Mesenchymal stem cell (in vitro differentiated cells and primary cell): ENCODE measurements around the gene APOBEC3A.

Experiments
- DNase-seq: peaks from one replicate; pipeline ENCODE4 v3.0.0-alpha.2; 2013
- H2AFZ ChIP-seq: one replicate; pipeline ENCODE4 v1.6.1; 2013; ENCODE audit warnings: low read depth, mild to moderate bottlenecking, control low read depth, inconsistent platforms, low read length, moderate library complexity
- H2AK5ac ChIP-seq: 2 replicates; pipeline ENCODE4 v1.6.1; 2013; ENCODE audit warnings: low read length, moderate library complexity, mild to moderate bottlenecking, inconsistent platforms; ENCODE audit not compliant: severe bottlenecking
- H2BK120ac ChIP-seq: one replicate; pipeline ENCODE4 v1.6.1; 2013; ENCODE audit warnings: low read depth, mild to moderate bottlenecking, inconsistent platforms, low read length, moderate library complexity
- H2BK12ac ChIP-seq, 2 experiments: one replicate each; pipeline ENCODE4 v1.6.1; 2013; ENCODE audit warnings: inconsistent platforms in 2 of 2, low read length in 2 of 2, mild to moderate bottlenecking in 2 of 2, moderate library complexity in 2 of 2, control low read depth in 1 of 2
- H2BK15ac ChIP-seq: one replicate; pipeline ENCODE4 v1.6.1; 2013; ENCODE audit warnings: mild to moderate bottlenecking, low read depth, inconsistent platforms; ENCODE audit not compliant: poor library complexity, severe bottlenecking
- H2BK5ac ChIP-seq: 2 replicates; pipeline ENCODE4 v1.6.1; 2013; ENCODE audit warnings: low read depth, mild to moderate bottlenecking, low read length, control low read depth, inconsistent platforms; ENCODE audit not compliant: poor library complexity, severe bottlenecking
- H3K14ac ChIP-seq, 2 experiments: one replicate each; pipeline ENCODE4 v1.6.1; 2013; ENCODE audit warnings: inconsistent platforms in 2 of 2, low read length in 2 of 2, control low read depth in 1 of 2, mild to moderate bottlenecking in 1 of 2, moderate library complexity in 1 of 2
- H3K18ac ChIP-seq, 2 experiments: one replicate each; pipeline ENCODE4 v1.6.1; 2013; ENCODE audit warnings: inconsistent platforms in 2 of 2, low read length in 2 of 2, control low read depth in 1 of 2, low read depth in 1 of 2, mild to moderate bottlenecking in 1 of 2
- H3K23ac ChIP-seq, 2 experiments: one replicate each; pipeline ENCODE4 v1.6.1; 2013; ENCODE audit warnings: inconsistent platforms in 2 of 2, low read length in 2 of 2, mild to moderate bottlenecking in 2 of 2, moderate library complexity in 2 of 2, control low read depth in 1 of 2
- H3K27ac ChIP-seq: 2 replicates; pipeline ENCODE4 v1.5.1; 2013; ENCODE audit warnings: mild to moderate bottlenecking, moderate library complexity, low read length, control low read depth, inconsistent platforms; ENCODE audit not compliant: poor library complexity, severe bottlenecking
- H3K27me3 ChIP-seq, 2 experiments: 2 replicates each; pipeline versions ENCODE4 v1.6.1 to v1.7.0; 2013; ENCODE audit warnings: low read length in 2 of 2, mild to moderate bottlenecking in 2 of 2, moderate library complexity in 2 of 2, control low read depth in 1 of 2, inconsistent platforms in 1 of 2; ENCODE audit not compliant: control insufficient read depth in 1 of 2, insufficient read depth in 1 of 2
- H3K36me3 ChIP-seq, 2 experiments: 2 replicates each; pipeline versions ENCODE4 v1.6.1 to v1.7.0; 2013; ENCODE audit warnings: low read length in 2 of 2, control low read depth in 1 of 2, inconsistent platforms in 1 of 2, low read depth in 1 of 2, mild to moderate bottlenecking in 1 of 2; ENCODE audit not compliant: insufficient read depth in 2 of 2, control insufficient read depth in 1 of 2
- H3K4ac ChIP-seq, 2 experiments: one replicate each; pipeline ENCODE4 v1.6.1; 2013; ENCODE audit warnings: inconsistent platforms in 2 of 2, low read length in 2 of 2, mild to moderate bottlenecking in 2 of 2, moderate library complexity in 2 of 2, control low read depth in 1 of 2, low read depth in 1 of 2
- H3K4me1 ChIP-seq: 2 replicates; pipeline ENCODE4 v1.6.1; 2013; ENCODE audit warnings: low read depth, low read length, control low read depth; ENCODE audit not compliant: control insufficient read depth, insufficient read depth
- H3K4me2 ChIP-seq: 2 replicates; pipeline ENCODE4 v1.6.1; 2013; ENCODE audit warnings: low read length, mild to moderate bottlenecking, inconsistent platforms; ENCODE audit not compliant: poor library complexity, severe bottlenecking
- H3K4me3 ChIP-seq, 2 experiments: 2 replicates each; pipeline versions ENCODE4 v1.5.1 to v1.7.0; 2013; ENCODE audit warnings: low read length in 2 of 2, mild to moderate bottlenecking in 2 of 2, control low read depth in 1 of 2, low read depth in 1 of 2; ENCODE audit not compliant: insufficient read depth in 1 of 2
- H3K79me1 ChIP-seq: replicated peaks from 2 replicates; pipeline ENCODE4 v1.6.1; 2013; ENCODE audit warnings: mild to moderate bottlenecking, control low read depth, low read length, inconsistent platforms; ENCODE audit not compliant: poor library complexity, severe bottlenecking
- H3K9ac ChIP-seq: 2 replicates; pipeline ENCODE4 v1.7.0; 2013; ENCODE audit warnings: mild to moderate bottlenecking, low read length, moderate library complexity
- H3K9me3 ChIP-seq: 2 replicates; pipeline ENCODE4 v1.7.0; 2013; ENCODE audit warnings: mild to moderate bottlenecking, low read length; ENCODE audit not compliant: control insufficient read depth
- H4K8ac ChIP-seq: one replicate; pipeline ENCODE4 v1.6.1; 2013; ENCODE audit warnings: inconsistent platforms, mild to moderate bottlenecking, low read length, moderate library complexity
- H4K91ac ChIP-seq: one replicate; pipeline ENCODE4 v1.6.1; 2013; ENCODE audit warnings: mild to moderate bottlenecking, low read length, inconsistent platforms
- WGBS: methylation state at CpG from one replicate; pipeline ENCODE4 v1.1.7; 2013; ENCODE audit warnings: mixed read lengths; 5-methylcytosine and 5-hydroxymethylcytosine counted together

Gene APOBEC3A

DNA sequence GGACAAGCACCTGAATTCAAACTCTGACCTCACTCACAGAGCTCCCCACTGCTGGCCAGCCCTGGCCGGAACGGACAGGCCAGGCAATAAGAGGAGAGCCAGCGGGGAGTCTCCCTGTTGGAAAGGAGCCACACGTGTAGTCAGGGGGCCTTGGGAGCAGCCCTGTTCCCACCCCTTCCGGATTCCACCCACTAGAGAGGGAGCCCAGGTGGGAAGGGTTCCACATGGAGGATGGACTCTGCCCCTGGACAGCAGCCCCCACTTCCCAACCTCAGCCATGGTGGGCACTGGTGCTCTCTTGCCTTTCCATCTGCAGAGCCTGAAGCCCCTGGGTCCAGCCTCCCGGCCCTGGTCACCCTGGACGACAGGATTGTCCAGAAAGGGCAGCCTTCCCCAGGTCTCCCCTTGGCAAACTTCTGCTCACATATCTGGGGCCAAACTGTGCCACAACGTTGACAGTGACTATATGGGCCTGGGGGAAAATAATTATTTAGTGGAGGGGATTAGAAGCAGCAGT lies 7.5 kb upstream of the APOBEC3A start:
- no peak overlapping the region for H3K4me3 ChIP-seq
- H2BK15ac ChIP-seq: no peak overlapping the region
- H3K23ac ChIP-seq: no peak overlapping the region
- no peak overlapping the region for H3K18ac ChIP-seq
- H3K79me1 ChIP-seq: no peaks in the 10 kb centered on the region
- DNase-seq: no peak
- H2BK120ac ChIP-seq: no peak overlapping the region
- no peak overlapping the region for H2AK5ac ChIP-seq
- H3K27me3 ChIP-seq: peaks cover 75 to 87% of the 10 kb centered on the region in 2 experiments
- no peak overlapping the region for H3K4me2 ChIP-seq
- no peak overlapping the region for H3K9ac ChIP-seq
- no peak overlapping the region for H4K8ac ChIP-seq
- H2AFZ ChIP-seq: no peak overlapping the region
- peaks cover 1% of the 10 kb centered on the region for H3K4me1 ChIP-seq
- H3K4ac ChIP-seq: no peak overlapping the region
- H3K14ac ChIP-seq: no peak overlapping the region
- no peak overlapping the region for H4K91ac ChIP-seq
- 78% methylated on average over 8 of the region's 8 CpGs for WGBS
- no peak overlapping the region for H2BK12ac ChIP-seq
- no peak overlapping the region for H2BK5ac ChIP-seq
- H3K36me3 ChIP-seq: no peaks in the 10 kb centered on the region
- no peak overlapping the region for H3K27ac ChIP-seq
- H3K9me3 ChIP-seq: no peaks in the 10 kb centered on the region

DNA sequence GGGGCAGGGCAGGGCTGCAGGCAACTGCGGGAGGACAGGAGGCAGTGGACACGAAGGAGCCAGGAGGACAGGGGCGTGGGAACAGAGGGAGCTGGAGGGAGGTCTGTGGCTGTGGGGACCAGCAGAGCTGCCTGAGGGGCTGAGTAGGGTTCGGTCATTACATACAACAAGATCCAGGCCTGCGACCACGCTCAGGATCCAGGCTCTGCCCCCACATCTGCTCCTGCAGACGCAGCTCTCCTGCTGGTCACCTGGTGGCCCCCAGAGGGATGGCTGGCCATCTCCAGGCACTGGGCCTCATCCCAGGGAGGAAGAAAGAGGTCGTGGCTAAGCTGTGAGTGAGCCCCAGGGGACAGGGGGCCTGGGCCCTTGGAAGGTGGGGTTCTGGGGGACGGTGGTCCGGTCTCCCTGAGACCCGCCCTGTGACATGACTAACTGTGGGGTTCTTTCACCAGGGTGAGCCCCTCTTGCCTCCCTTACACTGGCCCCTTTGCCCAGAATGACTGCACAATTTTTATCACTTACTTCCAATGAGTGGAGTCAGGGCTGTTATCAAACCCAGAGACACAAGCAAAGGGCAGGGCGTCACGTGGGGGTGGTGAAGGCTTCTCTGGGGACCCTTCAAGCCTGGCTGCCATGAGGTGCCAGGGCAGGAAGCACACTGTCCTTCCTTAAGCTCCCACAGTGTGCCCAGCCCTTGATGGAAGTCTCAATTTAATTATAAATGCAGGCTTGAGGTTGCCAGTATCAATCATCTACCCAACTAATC lies 6.7 kb upstream of the APOBEC3A start:
- Histone ChIP-seq H3K18ac (no peak overlapping the region), H3K4me3 (no peak overlapping the region), H3K27ac (no peak overlapping the region), H3K79me1 (no peaks in the 10 kb centered on the region), H2AFZ (no peak overlapping the region), H3K4me2 (no peak overlapping the region), H3K14ac (peak overlapping the region in 1 of 2 experiments; percentile 79), H3K9ac (no peak overlapping the region), H4K91ac (peak overlapping the region; percentile 20), H3K36me3 (no peaks in the 10 kb centered on the region), H4K8ac (no peak overlapping the region), H3K27me3 (peaks cover 78 to 87% of the 10 kb centered on the region in 2 experiments), H2AK5ac (no peak overlapping the region), H3K4ac (no peak overlapping the region), H3K4me1 (peaks cover 1% of the 10 kb centered on the region), H3K23ac (no peak overlapping the region), H2BK5ac (no peak overlapping the region), H2BK12ac (no peak overlapping the region), H2BK120ac (no peak overlapping the region), H2BK15ac (no peak overlapping the region), H3K9me3 (no peaks in the 10 kb centered on the region)
- 79% methylated on average over 13 of the region's 13 CpGs for WGBS
- no peak for DNase-seq

DNA sequence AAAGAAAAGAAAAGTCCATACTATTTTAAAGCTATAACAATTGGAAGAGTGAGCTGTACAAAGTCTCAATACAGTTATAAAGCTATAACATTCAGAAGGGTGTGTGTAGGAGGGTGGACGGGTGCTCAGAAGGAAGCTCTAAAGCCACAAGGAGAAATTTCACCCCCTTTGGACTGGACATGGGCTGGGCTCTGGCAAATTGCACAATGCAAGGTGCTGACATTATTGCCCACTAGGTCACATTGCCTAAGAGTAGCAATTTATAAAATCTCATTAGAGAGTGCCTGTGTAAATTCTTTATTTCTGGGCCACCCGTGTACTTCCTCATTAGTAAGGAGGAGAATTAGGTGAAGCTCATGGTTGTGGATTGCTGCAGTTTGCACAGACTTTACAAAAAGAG lies 5.7 kb upstream of the APOBEC3A start:
- no peak overlapping the region for H3K4me3 ChIP-seq
- no peaks in the 10 kb centered on the region for H3K9me3 ChIP-seq
- H2BK120ac ChIP-seq: no peak overlapping the region
- H3K4me2 ChIP-seq: no peak overlapping the region
- peaks cover 1% of the 10 kb centered on the region for H3K4me1 ChIP-seq
- 86% methylated on average over 2 of the region's 2 CpGs for WGBS
- H2BK15ac ChIP-seq: no peak overlapping the region
- no peak overlapping the region for H2BK12ac ChIP-seq
- no peak overlapping the region for H3K4ac ChIP-seq
- no peak for DNase-seq
- H3K14ac ChIP-seq: no peak overlapping the region
- H3K27me3 ChIP-seq: peaks cover 83 to 91% of the 10 kb centered on the region in 2 experiments
- no peaks in the 10 kb centered on the region for H3K36me3 ChIP-seq
- no peak overlapping the region for H3K27ac ChIP-seq
- no peak overlapping the region for H2BK5ac ChIP-seq
- H4K91ac ChIP-seq: no peak overlapping the region
- no peak overlapping the region for H2AFZ ChIP-seq
- H4K8ac ChIP-seq: no peak overlapping the region
- no peaks in the 10 kb centered on the region for H3K79me1 ChIP-seq
- no peak overlapping the region for H3K9ac ChIP-seq
- H3K18ac ChIP-seq: no peak overlapping the region
- no peak overlapping the region for H3K23ac ChIP-seq
- no peak overlapping the region for H2AK5ac ChIP-seq

DNA sequence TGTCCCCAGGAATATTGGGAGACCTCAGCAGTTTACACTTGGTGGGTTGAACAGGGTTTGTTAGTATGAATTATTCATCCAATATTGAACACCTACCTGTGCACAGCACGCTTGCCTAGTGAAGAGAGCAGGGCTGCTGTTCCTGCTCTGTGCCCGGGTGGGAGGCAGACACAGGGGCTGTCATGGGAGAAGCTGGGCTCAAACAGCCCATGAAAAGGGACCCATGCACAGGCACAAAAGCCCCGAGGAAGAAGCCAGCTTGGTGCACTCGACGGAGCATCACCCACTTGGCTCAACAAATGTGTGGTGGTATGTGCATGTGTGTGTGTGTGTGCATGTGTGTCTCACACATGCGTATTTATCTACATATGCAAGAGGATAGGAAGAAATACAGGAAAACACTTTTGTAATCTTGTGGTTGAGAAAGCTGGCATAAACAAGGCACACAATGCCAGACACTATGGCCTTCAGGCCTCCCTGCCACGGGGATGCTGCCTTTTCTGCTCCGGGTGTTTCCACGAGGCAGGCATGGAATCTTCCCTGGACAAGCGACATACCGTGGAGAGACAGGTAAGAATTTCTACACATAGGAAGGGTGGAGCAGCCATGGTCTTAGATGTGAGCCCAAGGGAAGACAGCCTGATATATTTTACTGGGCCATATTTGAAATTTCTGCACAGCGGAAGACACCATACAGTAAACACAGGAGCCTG lies 5.0 kb upstream of the APOBEC3A start:
- Histone ChIP-seq H4K91ac (no peak overlapping the region), H4K8ac (no peak overlapping the region), H3K23ac (no peak overlapping the region), H3K27me3 (peaks cover 83 to 91% of the 10 kb centered on the region in 2 experiments), H3K4ac (no peak overlapping the region), H3K14ac (no peak overlapping the region), H3K9me3 (no peaks in the 10 kb centered on the region), H3K18ac (no peak overlapping the region), H3K79me1 (no peaks in the 10 kb centered on the region), H2BK5ac (no peak overlapping the region), H2BK12ac (no peak overlapping the region), H3K36me3 (no peaks in the 10 kb centered on the region), H3K4me3 (no peak overlapping the region), H2BK15ac (no peak overlapping the region), H3K4me2 (no peak overlapping the region), H2AFZ (no peak overlapping the region), H3K9ac (no peak overlapping the region), H2AK5ac (no peak overlapping the region), H3K27ac (no peak overlapping the region), H3K4me1 (peaks cover 1% of the 10 kb centered on the region), H2BK120ac (no peak overlapping the region)
- no peak for DNase-seq
- WGBS: 90% methylated on average over 12 of the region's 12 CpGs
